GM18526 (cell line): ENCODE results near the gene IL22RA2.

Source experiments
- POLR2A ChIP-seq: IDR thresholded peaks from 3 replicates; pipeline ENCODE4 v1.6.1; 2011; ENCODE audit not compliant: insufficient read length; ENCODE audit errors: extremely low read depth

Gene IL22RA2

GRCh38 chr6:137203256-137203655 is 29.8 kb upstream of the IL22RA2 start:
- no peak for TF ChIP-seq POLR2A

- TF ChIP-seq POLR2A: no peak
Observed at GRCh38 chr6:137202078-137202477, 28.6 kb upstream of the IL22RA2 start.

GRCh38 chr6:137201006-137201405 is 27.6 kb upstream of the IL22RA2 start:
- TF ChIP-seq POLR2A: no peak

GRCh38 chr6:137200288-137200687 is 26.8 kb upstream of the IL22RA2 start:
- TF ChIP-seq POLR2A: no peak

- no peak for TF ChIP-seq POLR2A
Observed at GRCh38 chr6:137197684-137198645, 24.5 kb upstream of the IL22RA2 start.

GRCh38 chr6:137193256-137194070 is 20.0 kb upstream of the IL22RA2 start:
- no peak for TF ChIP-seq POLR2A

- no peak for TF ChIP-seq POLR2A
Observed at GRCh38 chr6:137192821-137193220, 19.4 kb upstream of the IL22RA2 start.

DNA sequence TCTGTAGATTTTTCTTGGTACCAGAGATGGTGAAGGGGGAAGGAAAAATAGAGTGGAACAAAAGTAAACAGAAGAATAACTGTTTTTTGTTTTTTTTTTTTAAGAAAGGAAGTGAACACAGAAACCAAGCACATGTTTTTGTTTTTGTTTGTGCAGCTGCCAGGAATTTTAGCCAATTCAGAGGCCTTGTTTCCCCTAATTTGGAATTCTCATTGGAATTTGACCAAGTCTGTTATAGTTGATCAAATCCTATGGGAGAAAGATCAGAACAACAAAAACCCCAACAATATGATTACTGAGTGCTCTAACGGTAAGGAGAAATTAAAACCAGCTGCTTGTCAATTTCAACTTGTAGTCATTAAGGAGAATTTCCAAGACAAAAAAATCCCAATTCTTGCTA is 18.2 kb upstream of the IL22RA2 start:
- no peak for TF ChIP-seq POLR2A

- no peak for TF ChIP-seq POLR2A
Observed at GRCh38 chr6:137191236-137191635, 17.8 kb upstream of the IL22RA2 start.

DNA sequence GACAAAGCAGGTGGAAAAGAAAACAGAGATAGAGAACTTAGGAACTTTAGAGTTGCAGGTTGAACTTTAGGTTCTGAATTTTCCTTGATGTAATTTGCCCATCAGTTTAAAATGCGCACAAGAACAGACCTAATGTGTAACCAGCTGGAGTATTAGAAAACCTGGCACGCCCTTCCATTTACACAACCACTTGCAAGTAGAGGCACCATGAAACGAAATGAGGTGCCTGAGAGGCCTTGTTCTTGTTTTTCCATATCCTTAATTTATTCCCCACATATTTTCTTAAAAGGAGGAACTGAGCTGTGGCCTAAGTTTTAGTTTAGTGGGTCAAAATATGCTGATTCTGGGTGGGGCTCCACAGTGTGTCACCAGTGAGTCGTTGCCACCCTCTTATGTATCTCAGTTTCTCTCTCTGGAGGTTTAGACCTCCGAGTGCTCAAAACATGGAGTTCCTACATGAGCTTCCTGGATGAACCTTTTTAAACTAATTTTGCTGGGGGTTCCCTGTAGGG is 17.2 kb upstream of the IL22RA2 start:
- TF ChIP-seq POLR2A: no peak

GRCh38 chr6:137188855-137189254 is 15.4 kb upstream of the IL22RA2 start:
- TF ChIP-seq POLR2A: no peak

DNA sequence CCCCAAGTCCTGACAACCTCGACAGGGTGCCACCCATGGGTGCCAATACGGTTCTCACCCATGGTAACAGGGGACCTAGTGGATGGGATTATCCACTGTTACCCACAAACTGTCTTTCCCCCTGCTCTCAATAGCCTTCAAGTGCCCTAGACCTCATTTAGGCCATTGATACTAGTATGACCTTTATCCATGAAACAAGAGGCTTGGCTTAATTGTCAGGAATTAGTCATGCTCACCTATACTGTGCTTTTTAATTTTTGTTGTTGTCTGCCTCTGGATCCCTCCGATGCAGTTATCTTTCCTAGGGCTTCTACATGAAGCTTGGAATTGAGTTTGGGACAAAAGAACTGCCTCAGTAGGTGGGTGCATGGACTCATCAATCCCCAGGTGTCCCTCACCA is 11.8 kb upstream of the IL22RA2 start:
- no peak for TF ChIP-seq POLR2A

GRCh38 chr6:137182654-137183073 is 9.2 kb upstream of the IL22RA2 start:
- no peak for TF ChIP-seq POLR2A

DNA sequence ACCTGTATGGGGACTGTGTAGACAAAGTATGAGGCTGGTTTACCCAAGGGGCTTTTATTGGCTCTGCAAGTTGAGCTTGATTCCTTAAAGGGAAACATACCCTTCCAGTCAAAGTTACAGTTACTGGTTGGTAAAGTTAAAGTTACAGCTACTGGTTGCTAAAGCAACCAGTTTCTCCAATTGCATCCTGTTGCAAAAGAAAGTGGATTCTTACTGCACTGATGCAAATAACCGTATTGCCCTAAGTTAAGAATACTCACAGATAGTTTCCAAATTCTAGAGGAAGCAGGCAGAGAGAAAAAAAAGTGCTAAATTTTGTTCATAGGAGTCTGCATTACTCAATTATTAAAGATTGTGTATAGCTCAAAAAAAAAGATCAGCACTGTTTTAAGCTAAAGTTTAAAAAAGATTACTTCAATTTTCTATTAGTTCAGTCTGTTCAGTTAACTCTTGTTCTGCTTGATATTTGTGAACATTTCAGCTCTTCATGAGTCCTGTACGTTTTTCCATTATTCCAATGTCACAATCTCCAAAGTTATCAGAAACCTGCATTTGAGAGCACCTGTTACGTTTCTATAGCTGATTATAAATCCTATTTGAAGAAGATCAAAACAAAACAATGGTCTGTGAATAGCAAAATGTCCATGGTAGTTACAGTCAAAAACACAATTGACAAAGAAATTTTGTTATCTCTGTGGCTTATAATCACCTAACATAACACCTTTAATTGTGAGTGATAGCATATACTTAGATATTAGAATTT is 8.6 kb upstream of the IL22RA2 start:
- TF ChIP-seq POLR2A: no peak

- TF ChIP-seq POLR2A: no peak
Observed at GRCh38 chr6:137177611-137178010, 4.2 kb upstream of the IL22RA2 start.
